CD14-positive monocyte (primary cell): ENCODE results near the gene MORC2. TPM values are rescaled to one million over a fixed set of nuclear protein-coding genes. Genes with fewer than 3 reads are reported as not detected.

Experiments
- DNase-seq, 3 donors: peaks; one replicate each; pipeline ENCODE4 v3.0.0-alpha.2; 2011 to 2022
- H2AFZ ChIP-seq: 2 replicates; pipeline ENCODE4 v1.6.0; 2012; ENCODE audit warnings: mild to moderate bottlenecking, low read depth, low read length, inconsistent platforms; ENCODE audit not compliant: insufficient read depth, poor library complexity, severe bottlenecking
- H3K27ac ChIP-seq, 2 donors: 1 replicate in 1 of 2; 2 replicates in 1 of 2; pipeline ENCODE4 v1.5.1; 2012 to 2013; ENCODE audit warnings: low read length in 2 of 2, control low read depth in 1 of 2, inconsistent platforms in 1 of 2, low read depth in 1 of 2, mild to moderate bottlenecking in 1 of 2
- H3K27me3 ChIP-seq, 2 donors: one replicate each; pipeline versions ENCODE4 v1.6.0 to v1.6.1; 2011 to 2013; ENCODE audit warnings: low read length in 2 of 2; ENCODE audit not compliant: control insufficient read depth in 2 of 2, insufficient read depth in 2 of 2
- H3K36me3 ChIP-seq, 2 donors: replicated peaks in 1 of 2; 1 replicate in 1 of 2; 2 replicates in 1 of 2; pipeline versions ENCODE4 v1.5.1 to v1.6.1; 2012 to 2013; ENCODE audit warnings: low read length in 2 of 2, control low read depth in 1 of 2, inconsistent platforms in 1 of 2, mild to moderate bottlenecking in 1 of 2; ENCODE audit not compliant: insufficient read depth in 2 of 2, control insufficient read depth in 1 of 2
- H3K4me1 ChIP-seq, 2 donors: 1 replicate in 1 of 2; 2 replicates in 1 of 2; pipeline versions ENCODE4 v1.5.1 to v1.6.1; 2012 to 2013; ENCODE audit warnings: low read length in 2 of 2, control low read depth in 1 of 2, inconsistent platforms in 1 of 2, mild to moderate bottlenecking in 1 of 2, moderate library complexity in 1 of 2; ENCODE audit not compliant: insufficient read depth in 2 of 2, control insufficient read depth in 1 of 2
- H3K4me2 ChIP-seq: replicated peaks from 2 replicates; pipeline ENCODE3; 2012; ENCODE audit warnings: low read length, moderate library complexity, mild to moderate bottlenecking; ENCODE audit not compliant: poor library complexity, severe bottlenecking; ENCODE audit errors: extremely low read depth
- H3K4me3 ChIP-seq, 3 experiments: fragments of 200-600 bp in 1 of 3; sonication (generic) in 1 of 3; replicated peaks in 1 of 3; 1 replicate in 2 of 3; 2 replicates in 1 of 3; pipeline ENCODE4 v1.5.1; 2011 to 2013; ENCODE audit warnings: low read length in 3 of 3, mild to moderate bottlenecking in 3 of 3, control low read depth in 2 of 3, low read depth in 2 of 3, inconsistent platforms in 1 of 3, moderate library complexity in 1 of 3
- H3K79me2 ChIP-seq: 2 replicates; pipeline ENCODE4 v1.6.0; 2012; ENCODE audit warnings: mild to moderate bottlenecking, control low read depth, inconsistent platforms, low read length, moderate library complexity; ENCODE audit not compliant: insufficient read depth
- H3K9ac ChIP-seq: 2 replicates; pipeline ENCODE4 v1.6.0; 2017; ENCODE audit warnings: low read length, mild to moderate bottlenecking; ENCODE audit not compliant: insufficient read depth, poor library complexity, severe bottlenecking
- H3K9me3 ChIP-seq, 2 donors: replicated peaks in 1 of 2; 1 replicate in 1 of 2; 2 replicates in 1 of 2; pipeline versions ENCODE4 v1.5.1 to v1.6.1; 2012 to 2013; ENCODE audit warnings: low read length in 2 of 2, control low read depth in 1 of 2; ENCODE audit not compliant: control insufficient read depth in 1 of 2, insufficient read depth in 1 of 2
- H4K20me1 ChIP-seq: 2 replicates; pipeline ENCODE4 v1.6.0; 2012; ENCODE audit warnings: mild to moderate bottlenecking, low read length, control low read depth, moderate library complexity; ENCODE audit not compliant: insufficient read depth
- H3K27ac Mint-ChIP-seq, 7 donors: one replicate each; pipeline ENCODE4 v1.8.0; 2020; ENCODE audit warnings: mild to moderate bottlenecking in 7 of 7, mixed read lengths in 7 of 7, moderate library complexity in 6 of 7, inconsistent platforms in 2 of 7
- H3K27me3 Mint-ChIP-seq, 3 donors: one replicate each; pipeline ENCODE4 v1.8.0; 2021 to 2022; ENCODE audit warnings: low read depth in 3 of 3, mild to moderate bottlenecking in 3 of 3, mixed read lengths in 3 of 3, moderate library complexity in 3 of 3, inconsistent platforms in 1 of 3
- H3K36me3 Mint-ChIP-seq, 2 donors: one replicate each; pipeline ENCODE4 v1.8.0; 2020; ENCODE audit warnings: mixed read lengths in 2 of 2, inconsistent platforms in 1 of 2, mild to moderate bottlenecking in 1 of 2
- H3K4me1 Mint-ChIP-seq: one replicate; pipeline ENCODE4 v1.8.0; 2020; ENCODE audit warnings: mild to moderate bottlenecking, mixed read lengths
- H3K4me3 Mint-ChIP-seq, 2 donors: one replicate each; pipeline ENCODE4 v1.8.0; 2020; ENCODE audit warnings: mild to moderate bottlenecking in 2 of 2, mixed read lengths in 2 of 2, moderate library complexity in 1 of 2
- H3K9me3 Mint-ChIP-seq, 7 donors: one replicate each; pipeline ENCODE4 v1.8.0; 2020 to 2022; ENCODE audit warnings: mixed read lengths in 7 of 7, mild to moderate bottlenecking in 6 of 7, moderate library complexity in 6 of 7, inconsistent platforms in 2 of 7
- CTCF ChIP-seq: fragments of 200-600 bp; IDR thresholded peaks from one replicate; pipeline ENCODE4 v1.8.0; 2022; ENCODE audit warnings: antibody characterized with exemption, mild to moderate bottlenecking
- WGBS: methylation state at CpG from one replicate; pipeline ENCODE4 v1.1.5; 2013; ENCODE audit warnings: missing lambda C conversion rate; ENCODE audit not compliant: insufficient coverage; 5-methylcytosine and 5-hydroxymethylcytosine counted together
- intact Hi-C, 2 donors: fragments of 100-400 bp; cut with micrococcal nuclease; formaldehyde crosslinking; loops; one replicate each; pipeline versions ENCODE4 v1.15.0 to v1.15.1; 2023
- polyA plus RNA-seq, 3 donors: library from polyadenylated mRNA; depleted of rRNA in 1 of 3; unstranded in 2 of 3; stranded (reverse) in 1 of 3; fragments of 300-500 nt in 2 of 3; fragments of >200 nt in 1 of 3; fragmentation: Illumina TruSeq in 2 of 3; gene quantifications; 1 replicate in 2 of 3; 2 replicates in 1 of 3; pipeline ENCODE4 v1.2.3, GENCODE V29; 2012 to 2021
- small RNA-seq: library from RNA; depleted of rRNA; stranded (forward); fragments of <200 nt; gene quantifications from one replicate; pipeline ENCODE3, GENCODE V24; 2012; ENCODE audit warnings: low read depth; ENCODE audit not compliant: insufficient read length

MORC2 gene
- polyA plus RNA-seq, 3 donors = 2.1 to 6.0 (median 2.4) TPM

- TF ChIP-seq CTCF = no peak
- 89% methylated on average over 16 of the region's 17 CpGs for WGBS
- Mint-ChIP-seq H3K9me3 (no peaks in the 10 kb centered on the region), H3K4me1 (no peaks in the 10 kb centered on the region), H3K27ac (peak overlapping the region in 1 of 7 donors; percentile 73), H3K4me3 (no peak overlapping the region), H3K27me3 (peaks cover 0 to 8% (median 2%) of the 10 kb centered on the region in 3 donors), H3K36me3 (no peaks in the 10 kb centered on the region)
- Histone ChIP-seq H3K4me2 (no peak overlapping the region), H4K20me1 (no peaks in the 10 kb centered on the region), H3K27me3 (no peaks in the 10 kb centered on the region), H2AFZ (no peak overlapping the region), H3K4me3 (no peak overlapping the region), H3K36me3 (no peaks in the 10 kb centered on the region), H3K9me3 (no peaks in the 10 kb centered on the region), H3K4me1 (no peaks in the 10 kb centered on the region), H3K9ac (no peak overlapping the region), H3K27ac (no peak overlapping the region), H3K79me2 (no peaks in the 10 kb centered on the region)
- DNase-seq = no peak
- intact Hi-C loops = no loop called here
Observed at GRCh38 chr22:30875481-30876215, 92.9 kb downstream of the MORC2 start.

Small RNA genes within 50 kb of the gene (small RNA-seq; reads per million reads assigned to genes)
- gene RF01892 = not detected

Other genes starting within 250 kb of the MORC2 start
- 10 to 100 TPM in 2 of 3 donors, 1 to 10 TPM in 1; 9.9 to 81.3 (median 13.9) TPM for gene TUG1, start 491 bp upstream of the MORC2 start, polyA plus RNA-seq
- 10 to 100 TPM in 1 of 3 donors, under 1 TPM in 2; 0.87 to 13.3 (median 0.88) TPM for gene SMTN, start 112.5 kb upstream of the MORC2 start, polyA plus RNA-seq
- gene SELENOM, start 138.8 kb upstream of the MORC2 start, polyA plus RNA-seq = 1 to 10 TPM; 3.2 to 7.6 (median 3.4) TPM
- gene INPP5J, start 154.2 kb upstream of the MORC2 start, polyA plus RNA-seq = under 1 TPM in 1 of 3 donors, not detected in 2; 0.03 TPM
- not detected for gene PLA2G3, start 171.7 kb upstream of the MORC2 start, polyA plus RNA-seq
- gene RNF185, start 191.4 kb upstream of the MORC2 start, polyA plus RNA-seq = 10 to 100 TPM; 16.0 to 26.5 (median 26.1) TPM
- gene LIMK2, start 243.5 kb upstream of the MORC2 start, polyA plus RNA-seq = 10 to 100 TPM in 2 of 3 donors, 1 to 10 TPM in 1; 5.5 to 14.2 (median 10.1) TPM